Activated B cell treated with CpG ODN at 0.5 μM for 24 hours (primary cell): ENCODE results near the gene PBX1. TPM values are rescaled to one million over a fixed set of nuclear protein-coding genes. Genes with fewer than 3 reads are reported as not detected.

Experiments used
- ATAC-seq: fragments of 200-7000 bp; cut with Tn5 transposase; one replicate; pipeline ENCODE4 v1.10.0; 2021; ENCODE audit warnings: low read depth, mild to moderate bottlenecking, moderate library complexity
- CTCF ChIA-PET: fragments of 350-600 bp; sonication (Branson Sonifier 250); formaldehyde crosslinking; loops from one replicate; lab custom pipeline; 2021; ENCODE audit warnings: antibody characterized with exemption; lab: Charles Lee
- POLR2A ChIA-PET: fragments of 350-600 bp; sonication (Branson Sonifier 250); formaldehyde crosslinking; loops from one replicate; lab custom pipeline; 2021; ENCODE audit warnings: antibody characterized with exemption; lab: Charles Lee
- DNase-seq: peaks from one replicate; pipeline ENCODE4 v3.0.0; 2022
- H3K27ac Mint-ChIP-seq: one replicate; pipeline ENCODE4 v1.8.0; 2020; ENCODE audit warnings: mixed read lengths
- H3K27me3 Mint-ChIP-seq: one replicate; pipeline ENCODE4 v1.8.0; 2021; ENCODE audit warnings: mixed read lengths
- H3K36me3 Mint-ChIP-seq: one replicate; pipeline ENCODE4 v1.8.0; 2021; ENCODE audit warnings: low read depth, mixed read lengths
- H3K4me1 Mint-ChIP-seq: one replicate; pipeline ENCODE4 v1.8.0; 2021; ENCODE audit warnings: mixed read lengths
- H3K4me3 Mint-ChIP-seq: one replicate; pipeline ENCODE4 v1.8.0; 2020; ENCODE audit warnings: mild to moderate bottlenecking, mixed read lengths
- H3K9me3 Mint-ChIP-seq: one replicate; pipeline ENCODE4 v1.8.0; 2020; ENCODE audit warnings: mixed read lengths
- CTCF ChIP-seq: fragments of 200-600 bp; IDR thresholded peaks from one replicate; pipeline ENCODE4 v1.8.0; 2022; ENCODE audit warnings: antibody characterized with exemption, mild to moderate bottlenecking
- intact Hi-C: fragments of 100-400 bp; cut with micrococcal nuclease; formaldehyde crosslinking; loops from one replicate; pipeline ENCODE4 v1.15.1; 2024
- total RNA-seq: library from RNA; stranded (reverse); gene quantifications from 2 replicates; pipeline ENCODE4 v1.2.3, GENCODE V29; 2022

Gene PBX1
- total RNA-seq, 1 donor from 2014 or later = not detected

- Mint-ChIP-seq H3K36me3 (no peaks in the 10 kb centered on the region), H3K27me3 (peaks cover 2% of the 10 kb centered on the region), H3K4me3 (no peak overlapping the region), H3K27ac (no peak overlapping the region), H3K9me3 (no peaks in the 10 kb centered on the region), H3K4me1 (no peaks in the 10 kb centered on the region)
- ATAC-seq (no peak), DNase-seq (no peak)
- CTCF ChIA-PET = no interaction called here
- POLR2A ChIA-PET = no interaction called here
- no peak for TF ChIP-seq CTCF
- intact Hi-C loops = no loop called here
Measured at GRCh38 chr1:164610538-164611222, 51.7 kb downstream of the PBX1 start.

GRCh38 chr1:164611754-164612642 is 53.0 kb downstream of the PBX1 start:
- Mint-ChIP-seq H3K27ac (no peak overlapping the region), H3K4me3 (no peak overlapping the region), H3K4me1 (no peaks in the 10 kb centered on the region), H3K9me3 (no peaks in the 10 kb centered on the region), H3K36me3 (no peaks in the 10 kb centered on the region), H3K27me3 (peaks cover 5% of the 10 kb centered on the region)
- CTCF ChIA-PET = no interaction called here
- POLR2A ChIA-PET = no interaction called here
- intact Hi-C loops = no loop called here
- ATAC-seq = no peak
- no peak for TF ChIP-seq CTCF
- DNase-seq = no peak

- no peak for DNase-seq
- Mint-ChIP-seq H3K36me3 (no peaks in the 10 kb centered on the region), H3K9me3 (no peaks in the 10 kb centered on the region), H3K4me3 (no peak overlapping the region), H3K27me3 (peaks cover 5% of the 10 kb centered on the region), H3K4me1 (no peaks in the 10 kb centered on the region), H3K27ac (no peak overlapping the region)
- no peak for ATAC-seq
- no peak for TF ChIP-seq CTCF
- CTCF ChIA-PET = no interaction called here
- intact Hi-C loops = no loop called here
- POLR2A ChIA-PET = no interaction called here
Measured at GRCh38 chr1:164613176-164613575, 54.2 kb downstream of the PBX1 start.

GRCh38 chr1:164614316-164614715 is 55.3 kb downstream of the PBX1 start:
- no peak for ATAC-seq

More at GRCh38 chr1:164614316-164614715, 55.3 kb downstream of the PBX1 start:
- H3K4me1 Mint-ChIP-seq = no peaks in the 10 kb centered on the region
- no peaks in the 10 kb centered on the region for H3K9me3 Mint-ChIP-seq
- no peak for DNase-seq
- CTCF ChIA-PET = no interaction called here
- H3K4me3 Mint-ChIP-seq = no peak overlapping the region
- no peaks in the 10 kb centered on the region for H3K36me3 Mint-ChIP-seq
- POLR2A ChIA-PET = no interaction called here
- no peak for TF ChIP-seq CTCF
- intact Hi-C loops = no loop called here
- no peak overlapping the region for H3K27ac Mint-ChIP-seq
- H3K27me3 Mint-ChIP-seq = peaks cover 5% of the 10 kb centered on the region
